DMS 273 (cell line): ENCODE measurements around the gene APOC3.

Experiments used
- DNase-seq: peaks from one replicate; lab custom pipeline; 2025; ENCODE audit not compliant: unreplicated experiment; lab: John Stamatoyannopoulos, UW

The APOC3 gene

DNA sequence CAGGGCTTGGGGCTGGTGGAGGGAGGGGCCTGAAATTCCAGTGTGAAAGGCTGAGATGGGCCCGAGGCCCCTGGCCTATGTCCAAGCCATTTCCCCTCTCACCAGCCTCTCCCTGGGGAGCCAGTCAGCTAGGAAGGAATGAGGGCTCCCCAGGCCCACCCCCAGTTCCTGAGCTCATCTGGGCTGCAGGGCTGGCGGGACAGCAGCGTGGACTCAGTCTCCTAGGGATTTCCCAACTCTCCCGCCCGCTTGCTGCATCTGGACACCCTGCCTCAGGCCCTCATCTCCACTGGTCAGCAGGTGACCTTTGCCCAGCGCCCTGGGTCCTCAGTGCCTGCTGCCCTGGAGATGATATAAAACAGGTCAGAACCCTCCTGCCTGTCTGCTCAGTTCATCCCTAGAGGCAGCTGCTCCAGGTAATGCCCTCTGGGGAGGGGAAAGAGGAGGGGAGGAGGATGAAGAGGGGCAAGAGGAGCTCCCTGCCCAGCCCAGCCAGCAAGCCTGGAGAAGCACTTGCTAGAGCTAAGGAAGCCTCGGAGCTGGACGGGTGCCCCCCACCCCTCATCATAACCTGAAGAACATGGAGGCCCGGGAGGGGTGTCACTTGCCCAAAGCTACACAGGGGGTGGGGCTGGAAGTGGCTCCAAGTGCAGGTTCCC is at the start of gene APOC3:
APOC3 (plus strand) TSS at position 383 of the 659 bp plus-strand sequence. CDS start 676 bp downstream, outside the sequence.
- DNase-seq = no peak

DNA sequence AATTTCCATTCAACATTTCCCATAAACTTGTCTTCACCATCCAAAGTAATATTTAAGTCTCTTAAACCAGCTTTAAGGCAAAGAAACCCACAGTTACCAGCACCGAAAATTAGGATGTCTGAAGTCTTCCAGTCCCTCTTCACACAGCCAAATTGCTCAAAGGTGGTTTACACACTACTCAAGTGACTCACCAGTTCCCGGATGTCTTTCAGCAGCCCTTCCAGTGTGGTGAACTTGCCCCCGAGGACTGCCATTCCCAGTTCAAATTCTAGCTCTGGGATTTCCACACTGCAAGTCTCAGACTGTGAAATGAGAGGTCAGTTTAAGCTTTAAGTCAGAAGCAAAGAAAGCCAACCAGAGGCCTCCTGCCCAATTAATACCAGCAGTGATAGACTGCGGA is 47.0 kb upstream of the APOC3 start:
- DNase-seq = no peak

GRCh38 chr11:116786326-116786725 is 43.4 kb upstream of the APOC3 start:
- DNase-seq = no peak

DNA sequence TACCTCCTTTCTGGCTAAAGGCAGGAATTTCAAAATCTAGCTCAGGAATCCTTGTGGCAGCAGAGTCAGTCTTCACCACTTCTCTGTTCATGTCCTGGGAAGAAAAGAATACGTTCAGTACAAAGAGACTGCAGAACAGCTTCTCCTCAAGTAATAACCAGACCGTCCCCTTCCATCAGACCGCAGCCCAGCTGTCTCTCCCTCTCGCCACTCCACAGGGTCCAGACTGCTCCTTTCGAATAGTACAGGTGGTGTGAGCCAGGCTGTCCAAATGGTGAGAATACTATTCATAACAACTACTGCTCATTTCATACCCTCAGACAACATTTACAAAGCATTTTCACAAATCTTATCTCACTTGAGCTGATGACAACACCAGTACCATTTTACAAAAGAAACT is 42.7 kb upstream of the APOC3 start:
- peak; percentile 15 for DNase-seq

DNA sequence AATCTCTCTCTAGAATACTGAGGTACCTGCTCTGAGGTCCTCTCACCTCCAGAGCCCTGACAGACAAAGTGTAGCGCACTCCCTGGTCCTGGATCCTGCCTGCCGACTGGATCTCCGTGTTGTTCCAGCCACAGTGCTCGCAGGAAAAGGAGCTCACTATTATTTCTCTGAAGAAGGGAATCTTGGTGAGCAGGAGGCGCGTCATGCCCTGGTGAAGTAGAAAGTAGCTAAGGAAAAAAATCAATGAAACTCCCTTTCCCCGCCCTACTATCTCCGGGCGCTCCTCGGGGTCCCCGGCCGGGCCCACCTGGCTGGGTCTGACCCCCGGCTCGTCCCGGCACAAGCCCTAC is 42.3 kb upstream of the APOC3 start:
- peak; percentile 31 for DNase-seq

DNA sequence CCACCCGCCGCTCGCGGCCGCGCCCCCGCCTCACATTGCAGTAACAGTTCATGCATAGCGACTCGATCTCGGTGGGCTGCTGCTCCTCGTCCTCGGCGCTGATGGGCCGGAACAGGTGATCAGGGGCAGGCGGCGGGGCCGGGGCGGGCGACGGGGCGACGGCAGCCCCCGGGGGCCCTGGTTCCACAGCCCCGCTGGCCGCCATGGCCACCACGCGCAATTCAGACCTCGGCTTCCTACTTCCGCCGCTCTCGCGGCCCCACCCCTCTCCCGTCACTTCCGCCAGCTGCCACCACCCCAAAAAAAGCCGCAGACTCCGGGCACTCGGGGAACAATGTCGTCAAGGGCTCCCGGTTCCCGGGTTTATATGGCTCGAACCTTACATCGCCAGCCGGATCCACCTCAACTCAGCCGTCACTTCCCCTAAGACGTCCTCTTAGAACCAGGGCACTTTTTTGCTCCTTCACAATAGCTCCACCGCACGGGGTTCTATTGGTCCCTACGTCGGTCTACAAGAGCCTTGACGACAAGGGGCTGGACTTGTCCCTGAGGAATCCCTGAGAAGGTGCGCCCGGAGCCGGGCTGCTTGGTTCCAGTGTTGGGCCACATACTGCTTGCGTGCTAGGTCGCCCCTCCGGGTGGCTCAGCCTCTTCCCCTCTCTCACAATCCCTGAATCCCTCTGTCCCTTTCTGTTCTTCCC is 41.8 kb upstream of the APOC3 start, which contains the start of gene ZPR1:
ZPR1 (minus strand) TSS at position 238 of the 701 bp plus-strand sequence; CDS start at position 205, 33 bp downstream.
- DNase-seq = peak; percentile 72

DNA sequence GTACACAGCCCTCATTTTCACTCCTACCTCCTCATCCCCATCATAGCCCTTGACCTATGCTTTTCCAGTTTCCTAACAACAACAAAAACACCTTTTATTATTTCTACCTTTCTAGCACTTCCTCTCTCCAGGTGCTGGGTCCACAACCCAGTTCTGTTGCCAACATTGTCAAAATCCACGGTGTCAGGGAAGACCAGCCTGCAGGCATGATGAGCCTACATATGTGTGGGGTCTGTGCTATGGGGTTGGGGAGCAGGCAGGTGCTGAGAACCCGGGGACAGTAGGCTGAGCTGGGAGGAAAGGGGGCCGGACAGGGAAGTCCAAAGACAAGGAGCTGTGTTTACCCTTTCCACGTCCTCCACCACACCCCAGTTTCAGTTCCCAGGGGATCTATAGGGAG is 41.2 kb upstream of the APOC3 start:
- DNase-seq = no peak

GRCh38 chr11:116788975-116789374 is 40.7 kb upstream of the APOC3 start:
- no peak for DNase-seq

DNA sequence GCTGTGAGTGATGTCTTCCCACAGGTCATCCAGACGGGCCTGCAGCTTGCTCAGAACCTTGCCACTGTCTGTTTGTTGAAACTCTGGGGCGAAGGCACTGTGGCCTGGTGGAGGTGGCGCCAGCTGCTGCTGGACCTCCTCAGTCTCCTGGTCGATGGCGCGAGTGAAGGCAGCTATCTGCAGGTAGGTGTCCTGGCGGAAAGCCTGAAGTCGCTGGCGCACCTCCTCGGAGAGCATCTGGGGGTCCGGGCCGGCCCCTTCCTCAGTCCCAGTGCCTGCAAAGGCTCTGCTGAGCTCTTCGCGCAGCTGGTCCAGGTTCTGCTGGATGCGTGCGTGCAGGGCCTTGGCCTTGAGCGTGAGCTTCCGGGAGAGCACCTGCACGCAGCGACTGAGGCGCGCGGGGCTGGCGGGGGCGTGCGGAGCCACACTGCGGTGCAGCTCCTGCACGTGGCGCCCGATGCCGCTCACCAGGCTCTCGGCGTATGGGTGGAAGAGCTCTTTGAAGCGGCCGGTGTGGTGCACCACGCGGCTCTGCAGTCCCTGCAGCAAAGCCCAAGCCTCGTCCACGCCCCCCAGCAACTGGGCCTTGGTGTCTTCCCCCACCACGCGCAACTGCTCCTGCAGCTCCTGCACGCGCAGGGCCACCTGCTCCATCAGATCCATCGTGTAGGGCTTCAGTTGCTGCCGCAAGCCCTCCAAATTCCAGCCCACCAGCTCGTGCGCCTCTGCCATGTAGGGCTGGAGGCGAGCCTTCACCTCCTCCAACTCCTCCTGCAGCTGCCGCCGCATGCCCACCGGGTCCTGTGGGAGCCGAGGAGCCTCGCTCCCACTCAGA is 39.3 kb upstream of the APOC3 start:
- DNase-seq = no peak

DNA sequence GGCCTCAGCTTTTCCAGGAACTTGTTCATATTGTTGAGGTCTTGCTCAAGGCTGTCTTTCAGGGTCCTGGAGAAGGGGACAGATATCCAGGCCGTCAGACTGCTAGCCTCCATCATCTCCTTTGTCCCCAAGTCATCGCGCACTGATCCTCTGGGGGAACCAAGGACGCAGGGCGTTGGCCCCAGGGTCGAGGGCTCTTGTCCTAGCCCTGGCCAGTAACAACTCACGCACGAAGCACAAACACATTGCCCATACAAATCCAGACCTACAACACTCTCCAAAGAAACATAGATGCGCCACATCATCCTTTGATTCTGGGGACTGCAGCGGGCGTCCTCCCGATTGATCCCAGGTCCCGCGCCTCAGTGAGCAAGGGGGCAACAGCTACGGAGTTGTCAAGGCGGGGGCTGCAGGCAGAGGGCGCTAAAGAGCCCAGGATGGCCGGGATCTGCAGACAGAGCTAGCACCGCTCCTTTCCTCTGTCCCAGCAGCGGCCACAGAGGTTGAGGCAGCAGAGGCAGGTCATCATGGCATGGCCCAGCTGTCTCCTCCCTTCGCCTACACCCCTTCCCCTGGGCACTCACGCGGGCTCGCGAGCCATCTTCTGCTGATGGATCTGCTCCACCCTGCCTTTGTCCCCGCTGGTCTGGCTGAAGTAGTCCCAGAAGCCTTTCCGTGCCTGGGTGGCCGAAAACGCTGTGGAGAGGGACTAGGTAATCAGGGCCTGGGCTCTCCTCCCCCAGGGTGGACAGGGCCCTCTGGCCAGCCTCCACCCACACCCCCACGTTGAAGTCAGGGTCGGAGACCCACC is 38.5 kb upstream of the APOC3 start:
- peak; percentile 75 for DNase-seq

GRCh38 chr11:116791813-116792143 is 37.9 kb upstream of the APOC3 start, which contains the start of gene APOA5:
APOA5 (minus strand) TSS chr11:116791879; CDS start chr11:116791860, 19 bp downstream.
- DNase-seq = no peak

- DNase-seq = no peak
These were observed 37.4 kb upstream of the APOC3 start for GRCh38 chr11:116792144-116792868.

GRCh38 chr11:116792869-116793771 is 36.6 kb upstream of the APOC3 start:
- DNase-seq = no peak

DNA sequence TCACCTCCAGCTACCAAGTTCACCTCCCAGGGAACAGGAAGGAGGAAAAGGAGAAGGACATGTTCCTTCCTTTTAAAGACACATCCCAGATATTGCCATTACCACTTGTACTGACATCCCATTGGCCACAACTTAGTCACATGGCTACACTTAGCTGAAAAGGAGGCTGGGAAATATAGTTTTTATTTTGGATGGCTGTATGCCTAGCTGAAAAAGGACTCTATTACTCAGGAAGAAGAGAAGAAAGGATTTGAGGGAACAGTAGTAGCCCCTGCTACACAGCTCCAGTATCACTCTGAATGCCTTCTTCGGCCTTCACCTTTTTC is 36.0 kb upstream of the APOC3 start:
- DNase-seq = peak; percentile 19

DNA sequence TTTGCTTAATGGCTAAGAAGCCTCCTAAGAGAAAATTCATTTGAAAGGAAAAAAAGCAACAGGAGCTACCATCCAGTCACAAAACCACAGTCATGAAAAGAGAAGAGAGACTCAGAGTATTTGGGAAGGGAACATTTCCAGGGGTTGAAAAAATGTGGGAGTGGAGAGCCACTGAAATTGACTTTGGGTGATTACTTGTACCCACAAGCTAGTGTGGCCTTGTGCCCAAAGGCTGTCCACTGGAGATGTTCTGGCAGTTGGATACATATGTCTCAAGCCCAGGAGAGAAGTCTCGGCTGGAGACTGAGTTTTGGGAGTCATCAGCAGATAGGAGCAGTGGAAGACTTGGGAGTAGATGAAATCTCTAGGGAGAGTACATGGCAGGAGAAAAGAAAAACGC is 34.9 kb upstream of the APOC3 start:
- DNase-seq = no peak

DNA sequence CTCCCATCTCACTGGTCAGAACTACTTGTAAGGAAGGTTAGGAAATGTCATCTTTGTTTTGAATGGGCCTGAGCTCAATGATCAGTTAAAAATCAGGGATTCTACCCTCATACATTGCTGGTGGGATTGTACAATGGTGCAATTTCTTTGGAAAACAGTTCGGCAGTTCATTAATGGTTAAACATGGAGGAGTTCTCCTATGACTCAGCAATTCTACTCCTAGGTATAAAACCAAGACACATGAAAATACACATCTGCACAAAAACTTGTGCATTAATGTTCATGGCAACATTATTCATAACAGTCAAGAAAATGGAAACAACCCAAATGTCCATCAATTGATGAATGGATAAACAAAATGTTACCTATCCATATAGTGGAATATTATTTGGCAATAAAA is 33.2 kb upstream of the APOC3 start:
- DNase-seq = no peak

- DNase-seq = no peak
These were observed 31.9 kb upstream of the APOC3 start for GRCh38 chr11:116797816-116798215.

DNA sequence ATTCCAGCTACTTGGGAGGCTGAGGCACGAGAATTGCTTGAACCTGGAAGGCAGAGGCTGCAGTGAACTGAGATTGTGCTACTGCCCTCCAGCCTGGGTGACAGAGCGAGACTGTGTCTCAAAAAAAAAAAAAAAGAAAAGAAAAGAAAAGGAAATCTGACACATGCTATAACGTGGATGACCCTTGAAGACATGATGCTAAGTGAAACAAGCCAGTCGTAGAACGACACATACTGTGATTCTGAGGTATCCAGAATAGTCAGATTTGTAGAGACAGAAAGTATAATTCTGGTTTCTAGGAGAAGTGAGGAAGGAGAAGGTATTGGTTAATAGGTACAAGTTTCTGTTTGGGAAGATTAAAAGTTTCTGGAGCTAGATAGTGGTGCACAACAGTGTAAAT is 31.3 kb upstream of the APOC3 start:
- DNase-seq = no peak

- DNase-seq = no peak
These were observed 29.1 kb upstream of the APOC3 start for GRCh38 chr11:116800610-116801009.
